HG03025 (cell line): ENCODE measurements around the gene PHF11.

Experiments used
- ATAC-seq: cut with Tn5 transposase; IDR thresholded peaks from one replicate; pipeline ENCODE4 v1.9.1; 2021; ENCODE audit warnings: mild to moderate bottlenecking, moderate library complexity; ENCODE audit not compliant: unreplicated experiment, low FRiP score

Gene PHF11

DNA sequence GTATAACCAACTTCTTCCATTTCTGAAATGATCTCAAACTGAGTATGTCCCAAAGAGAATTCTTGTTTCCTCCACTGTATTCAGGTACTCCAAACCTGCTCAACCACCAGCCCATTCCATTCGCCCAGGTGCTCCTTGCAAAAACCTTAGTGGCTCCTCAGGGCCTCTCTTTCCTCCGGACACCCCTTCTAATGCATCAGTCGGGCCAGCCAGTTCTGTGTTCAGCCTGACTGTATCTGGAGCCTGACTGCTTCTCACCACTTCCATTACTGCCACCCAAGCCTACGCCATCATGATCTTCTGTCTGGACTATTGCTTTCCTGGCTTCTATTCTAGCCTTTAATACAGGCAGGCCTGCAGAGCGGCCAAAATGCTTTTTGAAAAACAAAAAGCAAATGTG lies 1.5 kb downstream of the PHF11 start:
- ATAC-seq = no peak

DNA sequence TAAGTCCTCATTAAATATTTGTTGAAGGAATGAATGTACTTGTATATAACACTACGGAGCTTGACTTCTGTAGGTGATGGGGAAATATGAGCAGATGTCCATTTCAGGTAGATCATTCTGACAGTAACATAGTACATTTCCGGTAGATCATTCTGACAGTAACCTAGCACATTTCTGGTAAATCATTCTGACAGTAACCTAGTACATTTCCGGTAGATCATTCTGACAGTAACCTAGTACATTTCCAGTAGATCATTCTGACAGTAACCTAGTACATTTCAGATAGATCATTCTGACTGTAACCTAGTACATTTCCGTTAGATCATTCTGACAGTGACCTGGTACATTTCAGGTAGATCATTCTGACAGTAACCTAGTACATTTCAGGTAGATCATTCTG lies 2.5 kb downstream of the PHF11 start:
- ATAC-seq = no peak

DNA sequence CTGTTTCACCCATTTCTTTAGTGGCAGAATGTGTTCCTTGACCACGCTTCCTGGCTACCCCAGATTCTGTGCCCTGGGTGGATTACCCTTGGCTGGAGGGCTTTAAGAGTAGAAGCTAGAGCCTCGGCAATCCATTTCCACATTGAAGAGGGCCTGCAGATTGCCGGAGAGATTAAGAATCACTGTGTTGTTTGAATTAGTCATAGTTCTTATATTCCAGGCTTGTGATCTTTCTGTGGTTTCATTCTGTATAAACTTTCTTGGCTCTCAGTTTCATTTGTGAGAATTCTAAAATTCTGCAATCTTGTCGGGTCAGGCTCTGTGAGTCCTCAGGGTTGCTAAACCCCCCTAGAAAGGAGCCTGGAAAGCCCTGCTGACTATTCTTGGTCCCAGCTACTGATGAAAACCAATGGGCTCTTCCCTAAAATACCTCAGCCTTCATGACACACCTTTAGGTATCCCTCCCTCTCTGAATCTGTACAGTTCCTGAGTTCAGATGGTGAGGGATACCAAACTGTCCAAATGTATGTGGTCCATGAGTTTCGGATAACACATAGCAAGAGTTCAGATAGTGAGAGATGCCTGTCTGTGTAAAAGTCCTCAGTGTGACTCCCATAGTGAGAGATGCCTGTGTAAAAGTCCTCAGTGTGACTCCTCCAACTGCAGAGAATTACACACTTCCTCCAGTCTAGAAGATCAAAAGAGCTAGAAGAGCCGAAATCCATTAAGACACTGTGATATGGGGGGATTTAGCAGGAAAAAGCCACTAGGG lies 4.3 kb downstream of the PHF11 start:
- no peak for ATAC-seq

GRCh38 chr13:49502954-49503353 lies 7.2 kb downstream of the PHF11 start:
- ATAC-seq = no peak

DNA sequence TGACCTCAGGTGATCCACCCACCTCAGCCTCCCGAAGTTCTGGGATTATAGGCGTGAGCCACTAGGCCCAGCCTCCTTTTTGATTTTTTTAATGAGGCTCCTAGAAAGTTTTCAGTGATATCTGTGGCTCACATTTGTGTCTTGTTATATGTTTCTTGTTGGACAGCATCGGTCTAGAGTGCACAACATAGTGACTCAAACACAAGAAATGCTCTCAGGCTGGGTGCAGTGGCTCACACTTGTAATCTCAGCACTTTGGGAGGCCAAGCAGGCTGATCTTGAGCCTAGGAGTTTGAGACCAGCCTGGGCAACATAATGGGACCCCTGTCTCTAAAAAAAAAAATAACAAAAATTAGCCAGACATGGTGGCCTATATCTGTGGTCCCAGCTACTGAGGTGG lies 8.2 kb downstream of the PHF11 start:
- ATAC-seq = no peak

GRCh38 chr13:49512578-49512977 lies 16.8 kb downstream of the PHF11 start:
- no peak for ATAC-seq

GRCh38 chr13:49516467-49516866 lies 20.7 kb downstream of the PHF11 start:
- no peak for ATAC-seq

- ATAC-seq = no peak
Observed at GRCh38 chr13:49517461-49517860, 21.7 kb downstream of the PHF11 start.

GRCh38 chr13:49521224-49521623 lies 25.5 kb downstream of the PHF11 start:
- ATAC-seq = no peak

- ATAC-seq = no peak
Observed at GRCh38 chr13:49524740-49525501, 29.2 kb downstream of the PHF11 start.

- no peak for ATAC-seq
Observed at GRCh38 chr13:49527123-49527522, 31.4 kb downstream of the PHF11 start.

GRCh38 chr13:49528161-49528560 lies 32.4 kb downstream of the PHF11 start:
- ATAC-seq = no peak

DNA sequence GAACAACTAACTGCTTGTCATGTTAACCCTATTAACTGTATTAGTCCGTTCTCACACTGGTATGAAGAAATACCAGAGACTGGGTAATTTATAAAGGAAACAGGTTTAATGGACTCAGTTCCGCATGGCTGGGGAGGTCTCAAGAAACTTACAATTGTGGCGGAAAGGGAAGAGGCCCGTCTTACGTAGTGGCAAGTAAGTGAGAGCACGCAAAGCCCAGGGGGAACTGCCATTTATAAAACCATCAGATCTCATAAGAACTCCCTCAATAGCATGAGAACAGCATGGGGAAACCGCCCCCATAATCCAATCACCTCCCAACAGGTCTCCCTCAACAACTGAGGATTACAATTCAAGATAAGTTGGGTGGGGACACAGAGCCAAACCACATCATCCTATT lies 34.7 kb downstream of the PHF11 start:
- no peak for ATAC-seq

DNA sequence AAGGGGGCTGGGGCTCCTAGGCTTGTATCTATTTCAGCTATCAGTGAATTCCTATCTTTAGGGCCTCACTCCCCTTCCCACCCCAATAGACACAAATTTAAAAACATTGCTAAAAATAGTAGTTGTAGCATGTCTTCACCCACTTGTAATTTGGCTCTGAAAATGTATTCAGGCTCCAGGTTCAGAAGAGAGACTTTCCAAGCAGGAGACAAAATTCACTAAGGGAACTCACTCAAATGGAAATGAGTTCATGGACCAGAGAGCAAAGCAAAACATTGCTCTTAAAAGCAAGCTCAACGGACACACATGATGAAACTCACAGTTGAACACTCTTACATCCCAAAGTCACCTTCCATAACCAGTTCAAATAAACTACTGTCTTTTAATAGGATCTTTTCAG lies 36.8 kb downstream of the PHF11 start:
- no peak for ATAC-seq

- no peak for ATAC-seq
Observed at GRCh38 chr13:49533011-49533410, 37.3 kb downstream of the PHF11 start.

GRCh38 chr13:49533591-49534269 lies 38.0 kb downstream of the PHF11 start:
- no peak for ATAC-seq

DNA sequence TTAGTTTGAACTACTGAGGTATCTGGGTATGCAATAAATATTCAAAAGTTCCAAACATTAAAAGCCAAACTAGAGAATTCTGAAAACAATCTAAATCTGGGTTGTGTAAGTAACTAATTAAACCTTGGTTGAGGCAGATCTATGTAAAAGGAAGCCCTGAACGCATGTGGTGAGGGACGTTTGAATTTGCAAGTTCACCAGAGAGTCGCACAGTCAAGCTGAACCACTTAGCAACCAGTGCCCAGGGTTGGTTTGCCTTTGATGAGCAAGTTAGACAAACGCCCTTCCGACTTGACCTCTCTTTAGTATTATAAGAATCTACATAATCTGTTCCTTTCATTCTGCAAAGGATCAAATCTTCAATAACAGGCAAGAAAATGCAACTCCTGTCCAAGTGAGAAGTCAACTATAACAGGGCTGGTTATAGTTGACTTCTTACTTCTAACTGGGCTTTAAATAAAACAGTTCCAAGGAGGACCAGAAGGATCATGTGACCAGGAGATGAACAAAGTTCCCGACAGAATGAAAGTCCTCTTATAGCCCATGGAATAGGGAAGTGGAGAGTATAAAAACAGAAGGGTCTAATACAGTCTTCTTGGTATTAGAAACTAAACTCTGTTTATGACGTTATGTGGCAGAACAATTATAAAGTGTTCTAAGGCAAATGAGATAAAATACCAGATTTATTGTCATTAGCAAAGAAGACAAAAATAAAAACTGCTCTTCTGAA lies 40.6 kb downstream of the PHF11 start:
- ATAC-seq = no peak

- ATAC-seq = no peak
Observed at GRCh38 chr13:49538404-49538803, 42.7 kb downstream of the PHF11 start.

DNA sequence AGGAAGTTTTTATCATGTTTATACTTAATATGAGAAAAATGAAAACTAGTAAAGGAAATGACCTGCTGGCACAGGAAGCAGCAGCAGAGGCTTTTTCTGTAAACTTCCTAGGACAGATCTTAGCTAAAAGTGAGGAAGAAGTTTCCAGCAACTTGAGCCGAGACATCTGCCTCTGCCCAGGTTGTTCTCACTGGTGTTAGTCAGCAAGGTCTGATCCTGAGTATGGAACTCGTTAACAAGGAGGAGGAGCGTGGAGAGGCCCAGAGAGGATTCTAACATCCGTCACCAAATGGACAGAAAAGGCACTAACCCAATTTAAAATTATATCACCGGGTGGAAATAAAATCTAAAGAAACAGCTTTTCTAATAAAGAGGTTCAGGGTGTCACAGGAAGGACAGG lies 43.6 kb downstream of the PHF11 start:
- ATAC-seq = no peak

DNA sequence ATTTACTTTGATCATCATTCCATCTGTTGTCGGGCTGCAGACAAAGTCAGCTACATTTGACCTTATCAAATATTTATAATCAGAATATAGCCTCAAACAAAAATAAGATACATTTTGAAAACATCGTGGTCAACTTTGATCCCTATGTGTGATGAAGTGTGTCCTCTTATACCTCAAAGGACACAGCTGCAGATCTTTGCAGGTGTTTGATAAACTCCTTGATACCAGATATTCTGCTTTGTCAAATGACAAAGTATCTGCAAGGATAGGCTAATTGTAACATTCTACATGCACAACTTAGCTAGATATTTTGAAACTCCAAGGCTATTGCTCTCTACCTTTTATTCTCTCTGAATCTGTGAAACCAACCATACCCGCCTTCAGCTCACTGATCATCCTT lies 44.0 kb downstream of the PHF11 start:
- ATAC-seq = no peak

DNA sequence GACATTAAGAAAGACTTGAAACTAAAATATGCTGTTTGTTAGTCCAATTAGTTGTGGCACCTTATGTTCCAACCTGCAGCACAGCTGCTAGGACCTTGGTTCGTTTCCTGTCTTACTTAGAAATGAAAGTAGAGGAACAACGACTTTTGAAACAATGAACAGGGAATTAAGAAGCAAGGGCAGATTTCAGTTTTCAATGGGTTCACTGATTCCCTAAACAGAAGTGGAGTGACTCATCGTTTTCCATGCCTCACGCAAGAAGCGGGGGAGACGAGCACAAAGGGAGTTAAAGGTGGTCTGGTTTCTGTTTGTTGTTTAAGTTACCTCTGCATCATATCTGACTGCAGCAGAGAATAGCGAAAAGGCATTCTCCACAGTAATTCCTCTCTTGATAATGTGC lies 44.8 kb downstream of the PHF11 start:
- no peak for ATAC-seq
